ENCODE data around the gene LSM8. TPM values are rescaled to one million over a fixed set of nuclear protein-coding genes. Genes with fewer than 3 reads are reported as not detected.
A peak's percentile ranks its signal among the peaks of the same experiment; 100 is the strongest.

Gene LSM8
- total and polyA plus RNA-seq, 10 of the 15 experiments (the other 5 are each of a cell fraction or from before 2014, with no cell fraction given) = 46.9 to 173 (median 111) TPM

DNA sequence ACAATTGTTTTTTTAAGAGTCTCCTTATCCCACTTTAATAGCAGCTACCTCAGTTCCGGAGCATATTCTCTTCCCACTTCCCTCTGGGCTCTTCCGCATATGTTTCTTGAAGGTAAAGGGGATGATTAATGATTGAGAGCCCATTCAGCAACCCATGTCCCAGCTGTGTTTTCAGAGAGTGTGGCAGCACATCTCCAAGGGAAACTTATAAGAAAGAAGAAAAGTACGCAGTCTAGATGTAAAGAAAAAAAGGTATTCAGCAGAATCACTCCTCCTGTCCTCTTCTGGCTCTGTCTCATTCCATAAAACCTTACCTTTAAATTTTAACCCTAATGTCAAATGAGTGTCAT is 30.8 kb downstream of the LSM8 start:
- ChIA-PET CTCF (interaction anchor here (0.8 to 1.2 kb wide), 2 partner anchors 17 to 18 kb away, joined by 3 read pairs; no protein-coding TSS in a partner anchor), SMC1A (ENCODE audit: uncharacterized antibody, unreplicated experiment) (interaction anchor here (1.1 to 1.3 kb wide), 2 partner anchors 20 to 47 kb away, joined by 3 to 4 read pairs; no protein-coding TSS in a partner anchor), RAD21 (ENCODE audit: unreplicated experiment) (no interaction called here), POLR2A (no interaction called here)
- peak overlapping the region; percentile 95 for H2AFZ ChIP-seq (ENCODE audit: control insufficient read depth, low read depth, low read length)
- peak overlapping the region; percentile 90 for H3K4me2 ChIP-seq (ENCODE audit: control insufficient read depth, insufficient read depth)
- FAIRE-seq = peak; percentile 78
- whole genome bisulfite sequencing (ENCODE audit: insufficient coverage, insufficient replicate concordance, low lambda C conversion rate, missing lambda C conversion rate) = 5% methylated on average over 3 of the region's 3 CpGs
- no TSS peak for BruUV-seq (replicated peaks)
- TF ChIP-seq NR2F1 (conservative IDR thresholded peaks at IDR 0.05) (no peak), RBBP5 (conservative IDR thresholded peaks at IDR 0.05) (no peak), MYB (IDR thresholded peaks at IDR 0.05; ENCODE audit: borderline replicate concordance, low read depth, low read length) (no peak), POLR2A (IDR thresholded peaks at IDR 0.05; ENCODE audit: low read depth, low read length) (no peak), SIN3A (IDR thresholded peaks at IDR 0.05; ENCODE audit: low read depth, low read length) (no peak), POU2F2 (IDR thresholded peaks at IDR 0.05; ENCODE audit: borderline replicate concordance, low read depth, low read length) (no peak)
- H3K27me3 ChIP-seq (replicated peaks in 1 of 2; ENCODE audit: control insufficient read depth in 2 of 2, insufficient read depth in 2 of 2, low read length in 1 of 2) = no peaks in the 10 kb centered on the region
- no peaks in the 10 kb centered on the region for H3K9me3 ChIP-seq (replicated peaks; ENCODE audit: control insufficient read depth, insufficient read depth, low read length)
- no peaks in the 10 kb centered on the region for H3K79me2 ChIP-seq (ENCODE audit: control insufficient read depth, insufficient read depth, low read length)
- no peaks in the 10 kb centered on the region for H4K20me1 ChIP-seq (ENCODE audit: control insufficient read depth, insufficient read depth)
- H3K4me3 ChIP-seq = peak overlapping the region; percentile 52; the same call in 1 of the 2 replicates
- intact Hi-C loops (cut with micrococcal nuclease; ENCODE audit: unreplicated experiment) = no loop called here
- no peak overlapping the region for H3K27ac ChIP-seq (ENCODE audit: control insufficient read depth, insufficient read depth)
- in situ Hi-C loops (cut with MboI) = no loop called here
- H3K9ac ChIP-seq (ENCODE audit: control insufficient read depth, insufficient read depth, low read length) = peak overlapping the region; percentile 58; the same call in 1 of the 2 replicates
- ATAC-seq = peak; percentile 12; the same call in 2 of the 3 replicates
- DNase-seq (ENCODE audit: low read depth, low spot score) = peak; percentile 11
- no peaks in the 10 kb centered on the region for H3K36me3 ChIP-seq (ENCODE audit: control insufficient read depth in 2 of 2, insufficient read depth in 2 of 2, low read length in 1 of 2)
- H3K4me1 ChIP-seq (ENCODE audit: control insufficient read depth, insufficient read depth, low read length) = no peaks in the 10 kb centered on the region; the same call in 1 of the 2 replicates

DNA sequence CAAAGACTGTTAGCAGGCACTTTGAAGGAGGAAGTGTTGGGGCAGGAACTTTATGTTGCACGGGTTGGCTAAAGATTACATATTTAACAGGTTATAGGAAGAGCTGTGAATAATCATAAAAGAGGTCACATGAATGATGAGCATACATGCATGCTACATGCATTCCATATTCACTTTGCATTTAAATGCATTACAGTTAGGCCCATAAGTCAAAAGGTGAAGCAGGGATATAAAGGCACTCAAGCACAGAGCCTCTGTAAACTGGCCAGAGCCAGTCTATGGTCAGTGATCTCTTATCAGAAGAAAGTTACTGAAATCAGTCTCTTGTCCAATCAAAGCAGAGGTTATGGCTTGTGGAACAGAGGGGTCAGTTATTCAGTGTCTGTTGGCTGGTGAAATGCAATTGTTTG is 33.3 kb downstream of the LSM8 start:
- ATAC-seq = no peak
- Histone ChIP-seq H3K9ac (ENCODE audit: control insufficient read depth, insufficient read depth, low read length) (no peak overlapping the region), H4K20me1 (ENCODE audit: control insufficient read depth, insufficient read depth) (no peaks in the 10 kb centered on the region), H3K4me3 (no peak overlapping the region), H3K4me2 (ENCODE audit: control insufficient read depth, insufficient read depth) (no peak overlapping the region), H3K36me3 (ENCODE audit: control insufficient read depth in 2 of 2, insufficient read depth in 2 of 2, low read length in 1 of 2) (no peaks in the 10 kb centered on the region), H3K79me2 (ENCODE audit: control insufficient read depth, insufficient read depth, low read length) (no peaks in the 10 kb centered on the region), H3K9me3 (replicated peaks; ENCODE audit: control insufficient read depth, insufficient read depth, low read length) (no peaks in the 10 kb centered on the region), H3K27ac (ENCODE audit: control insufficient read depth, insufficient read depth) (no peak overlapping the region), H2AFZ (ENCODE audit: control insufficient read depth, low read depth, low read length) (no peak overlapping the region), H3K4me1 (ENCODE audit: control insufficient read depth, insufficient read depth, low read length) (no peaks in the 10 kb centered on the region; the same call in 1 of the 2 replicates), H3K27me3 (replicated peaks in 1 of 2; ENCODE audit: control insufficient read depth in 2 of 2, insufficient read depth in 2 of 2, low read length in 1 of 2) (no peaks in the 10 kb centered on the region)
- intact Hi-C loops (cut with micrococcal nuclease; ENCODE audit: unreplicated experiment) (no loop called here), in situ Hi-C loops (cut with MboI) (no loop called here)
- 0% methylated on average over 1 of the region's 1 CpG for WGBS (ENCODE audit: insufficient coverage, insufficient replicate concordance, low lambda C conversion rate, missing lambda C conversion rate)
- CTCF ChIA-PET = no interaction called here
- no peak for DNase-seq (ENCODE audit: low read depth, low spot score)
- RAD21 ChIA-PET (ENCODE audit: unreplicated experiment) = no interaction called here
- FAIRE-seq = no peak
- no TSS peak for BruUV-seq (replicated peaks)
- POLR2A ChIA-PET = no interaction called here
- SMC1A ChIA-PET (ENCODE audit: uncharacterized antibody, unreplicated experiment) = no interaction called here
- TF ChIP-seq, protein P1, sequence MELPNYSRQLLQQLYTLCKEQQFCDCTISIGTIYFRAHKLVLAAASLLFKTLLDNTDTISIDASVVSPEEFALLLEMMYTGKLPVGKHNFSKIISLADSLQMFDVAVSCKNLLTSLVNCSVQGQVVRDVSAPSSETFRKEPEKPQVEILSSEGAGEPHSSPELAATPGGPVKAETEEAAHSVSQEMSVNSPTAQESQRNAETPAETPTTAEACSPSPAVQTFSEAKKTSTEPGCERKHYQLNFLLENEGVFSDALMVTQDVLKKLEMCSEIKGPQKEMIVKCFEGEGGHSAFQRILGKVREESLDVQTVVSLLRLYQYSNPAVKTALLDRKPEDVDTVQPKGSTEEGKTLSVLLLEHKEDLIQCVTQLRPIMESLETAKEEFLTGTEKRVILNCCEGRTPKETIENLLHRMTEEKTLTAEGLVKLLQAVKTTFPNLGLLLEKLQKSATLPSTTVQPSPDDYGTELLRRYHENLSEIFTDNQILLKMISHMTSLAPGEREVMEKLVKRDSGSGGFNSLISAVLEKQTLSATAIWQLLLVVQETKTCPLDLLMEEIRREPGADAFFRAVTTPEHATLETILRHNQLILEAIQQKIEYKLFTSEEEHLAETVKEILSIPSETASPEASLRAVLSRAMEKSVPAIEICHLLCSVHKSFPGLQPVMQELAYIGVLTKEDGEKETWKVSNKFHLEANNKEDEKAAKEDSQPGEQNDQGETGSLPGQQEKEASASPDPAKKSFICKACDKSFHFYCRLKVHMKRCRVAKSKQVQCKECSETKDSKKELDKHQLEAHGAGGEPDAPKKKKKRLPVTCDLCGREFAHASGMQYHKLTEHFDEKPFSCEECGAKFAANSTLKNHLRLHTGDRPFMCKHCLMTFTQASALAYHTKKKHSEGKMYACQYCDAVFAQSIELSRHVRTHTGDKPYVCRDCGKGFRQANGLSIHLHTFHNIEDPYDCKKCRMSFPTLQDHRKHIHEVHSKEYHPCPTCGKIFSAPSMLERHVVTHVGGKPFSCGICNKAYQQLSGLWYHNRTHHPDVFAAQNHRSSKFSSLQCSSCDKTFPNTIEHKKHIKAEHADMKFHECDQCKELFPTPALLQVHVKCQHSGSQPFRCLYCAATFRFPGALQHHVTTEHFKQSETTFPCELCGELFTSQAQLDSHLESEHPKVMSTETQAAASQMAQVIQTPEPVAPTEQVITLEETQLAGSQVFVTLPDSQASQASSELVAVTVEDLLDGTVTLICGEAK (IDR thresholded peaks at IDR 0.05; ENCODE audit: borderline replicate concordance) = no peak
- no peak for TF ChIP-seq CBFB (IDR thresholded peaks at IDR 0.05; ENCODE audit: low read depth)
- no peak for TF ChIP-seq ESRRA (IDR thresholded peaks at IDR 0.05; ENCODE audit: low read length)
- TF ChIP-seq KAT2A (conservative IDR thresholded peaks at IDR 0.05; ENCODE audit: control insufficient read depth, low read depth, low read length) = no peak
- TF ChIP-seq ZNF274 (IDR thresholded peaks at IDR 0.05; ENCODE audit: insufficient read depth, insufficient read length) = no peak
- TF ChIP-seq MTA2 (IDR thresholded peaks at IDR 0.05; ENCODE audit: low read depth) = no peak
- TF ChIP-seq TAF1 (IDR thresholded peaks at IDR 0.05; ENCODE audit: borderline replicate concordance, low read depth, low read length) = no peak
- TF ChIP-seq SUPT20H (IDR thresholded peaks at IDR 0.05; ENCODE audit: borderline replicate concordance, control insufficient read depth, low read depth, low read length) = no peak
- TF ChIP-seq, protein P2, sequence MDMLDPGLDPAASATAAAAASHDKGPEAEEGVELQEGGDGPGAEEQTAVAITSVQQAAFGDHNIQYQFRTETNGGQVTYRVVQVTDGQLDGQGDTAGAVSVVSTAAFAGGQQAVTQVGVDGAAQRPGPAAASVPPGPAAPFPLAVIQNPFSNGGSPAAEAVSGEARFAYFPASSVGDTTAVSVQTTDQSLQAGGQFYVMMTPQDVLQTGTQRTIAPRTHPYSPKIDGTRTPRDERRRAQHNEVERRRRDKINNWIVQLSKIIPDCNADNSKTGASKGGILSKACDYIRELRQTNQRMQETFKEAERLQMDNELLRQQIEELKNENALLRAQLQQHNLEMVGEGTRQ (IDR thresholded peaks at IDR 0.05; ENCODE audit: borderline replicate concordance, low read depth, low read length) = no peak
- TF ChIP-seq ZNF622 (IDR thresholded peaks at IDR 0.05) = no peak
